SK-N-SH (cell line): Measurements from ENCODE around the gene PRDX5.

Experiments
- CTCF ChIP-seq: fragments of 200-600 bp; sonication (generic); IDR thresholded peaks from 2 replicates; pipeline ENCODE4 v1.6.1; 2017; ENCODE audit warnings: antibody characterized with exemption, mild to moderate bottlenecking, moderate library complexity
- EP300 ChIP-seq, 2 experiments: IDR thresholded peaks; 2 replicates each; pipeline versions ENCODE4 v1.4.0 to v1.6.1; 2012; ENCODE audit warnings: borderline replicate concordance in 1 of 2, low read depth in 1 of 2, low read length in 1 of 2
- FOXM1 ChIP-seq: IDR thresholded peaks from 2 replicates; pipeline ENCODE4 v1.4.0; 2012; ENCODE audit warnings: low read depth, mild to moderate bottlenecking
- GABPA ChIP-seq: IDR thresholded peaks from 2 replicates; pipeline ENCODE4 v1.4.0; 2012; ENCODE audit warnings: low read depth, mild to moderate bottlenecking
- JUND ChIP-seq: IDR thresholded peaks from 2 replicates; pipeline ENCODE4 v1.4.0; 2012
- PBX3 ChIP-seq: IDR thresholded peaks from 2 replicates; pipeline ENCODE4; 2012
- POLR2AphosphoS5 ChIP-seq: IDR thresholded peaks from 2 replicates; pipeline ENCODE4 v1.6.1; 2012; ENCODE audit warnings: low read depth, low read length
- RCOR1 ChIP-seq: fragments of 150-350 bp; IDR thresholded peaks from 2 replicates; pipeline ENCODE4 v1.6.1; 2017; ENCODE audit warnings: antibody characterized with exemption, low read length
- RFX5 ChIP-seq: IDR thresholded peaks from 2 replicates; pipeline ENCODE4 v1.6.1; 2012; ENCODE audit warnings: mild to moderate bottlenecking, improper control_type of control experiment, low read length
- RXRA ChIP-seq: IDR thresholded peaks from 2 replicates; pipeline ENCODE4 v1.4.0; 2012; ENCODE audit warnings: low read depth, mild to moderate bottlenecking, borderline replicate concordance
- SIN3A ChIP-seq: IDR thresholded peaks from 2 replicates; pipeline ENCODE4 v1.6.1; 2012; ENCODE audit warnings: low read depth, mild to moderate bottlenecking, low read length, moderate library complexity, borderline replicate concordance
- TCF12 ChIP-seq: IDR thresholded peaks from 2 replicates; pipeline ENCODE4 v1.4.0; 2012
- ZBTB33 ChIP-seq: IDR thresholded peaks from 2 replicates; pipeline ENCODE4 v1.4.0; 2012; ENCODE audit warnings: low read depth, borderline replicate concordance

GRCh38 chr11:64368673-64369074, 50.8 kb downstream of the PRDX5 start:
- TF ChIP-seq FOXM1 (no peak), EP300 (IDR thresholded peaks at IDR 0.05; ENCODE audit: borderline replicate concordance in 1 of 2, low read depth in 1 of 2, low read length in 1 of 2) (no peak), CTCF (no peak), ZBTB33 (no peak), POLR2AphosphoS5 (no peak), TCF12 (no peak), RCOR1 (no peak), GABPA (no peak), RXRA (no peak), SIN3A (no peak), RFX5 (no peak), JUND (no peak), PBX3 (no peak)
